Measurements from ENCODE around the gene PPCS. TPM values are rescaled to one million over a fixed set of nuclear protein-coding genes. Genes with fewer than 3 reads are reported as not detected.

The PPCS gene
- total and polyA plus RNA-seq, 9 donors, result 33.3 to 89.0 (median 51.7) TPM

Small RNA genes within 50 kb of the gene (small RNA-seq; reads per million reads assigned to genes)
- gene TMSB4XP1, result not detected

Other genes starting within 250 kb of the PPCS start
- 10 to 100 TPM; 36.4 to 59.0 (median 49.4) TPM for gene FOXJ3, start 121.3 kb upstream of the PPCS start, total RNA-seq
- 10 to 100 TPM; 18.7 to 52.3 TPM for gene FOXJ3, start 121.3 kb upstream of the PPCS start, polyA plus RNA-seq
- under 1 TPM in 6 of 7 donors, not detected in 1; 0.02 to 0.23 (median 0.10) TPM for gene RIMKLA, start 75.8 kb upstream of the PPCS start, total RNA-seq
- gene RIMKLA, start 75.8 kb upstream of the PPCS start, polyA plus RNA-seq, result under 1 TPM; 0.19 to 0.27 TPM
- 10 to 100 TPM in 1 of 7 donors, 1 to 10 TPM in 5, under 1 TPM in 1; 0.72 to 11.5 (median 2.3) TPM for gene ZMYND12, start 521 bp upstream of the PPCS start, total RNA-seq
- gene ZMYND12, start 521 bp upstream of the PPCS start, polyA plus RNA-seq, result 1 to 10 TPM; 3.7 to 4.8 TPM
- 10 to 100 TPM in 1 of 7 donors, 1 to 10 TPM in 6; 5.2 to 11.7 (median 7.2) TPM for gene CCDC30, start 6.7 kb downstream of the PPCS start, total RNA-seq
- gene CCDC30, start 6.7 kb downstream of the PPCS start, polyA plus RNA-seq, result 1 to 10 TPM; 3.8 to 4.3 TPM
- gene PPIH, start 201.9 kb downstream of the PPCS start, total RNA-seq, result 10 to 100 TPM; 23.1 to 32.8 (median 26.4) TPM
- 10 to 100 TPM; 32.1 to 49.1 TPM for gene PPIH, start 201.9 kb downstream of the PPCS start, polyA plus RNA-seq
- gene YBX1, start 225.9 kb downstream of the PPCS start, total RNA-seq, result 100 to 1,000 TPM; 196 to 482 (median 373) TPM
- gene YBX1, start 225.9 kb downstream of the PPCS start, polyA plus RNA-seq, result 100 to 1,000 TPM; 419 to 909 TPM

All from ovary (tissue), 9 donors.